Measurements from ENCODE around the gene TJP1. TPM values are rescaled to one million over a fixed set of nuclear protein-coding genes. Genes with fewer than 3 reads are reported as not detected.

Gene TJP1
- total RNA-seq, 4 donors from 2014 or later, result 33.2 to 47.2 (median 42.9) TPM

- ATAC-seq (no peak), DNase-seq (no peak)
- H3K27me3 ChIP-seq, result no peaks in the 10 kb centered on the region
- in situ Hi-C loops (cut with MboI; ENCODE audit: low sequenced_read_pairs in 4 of 4), result no loop called here
- H3K27ac ChIP-seq, result no peak overlapping the region
- no peak overlapping the region for H3K4me3 ChIP-seq
- intact Hi-C loops (cut with DNase I; ENCODE audit: low total_unique reads), result no loop called here
- peaks cover 0 to 5% of the 10 kb centered on the region in 2 donors for H3K4me1 ChIP-seq
- TF ChIP-seq POLR2A (IDR thresholded peaks at IDR 0.05) (no peak), CTCF (IDR thresholded peaks at IDR 0.05 in 4 of 5, conservative IDR thresholded peaks at IDR 0.05 in 1 of 5) (no peak)
- no peaks in the 10 kb centered on the region for H3K9me3 ChIP-seq
- no peaks in the 10 kb centered on the region for H3K36me3 ChIP-seq
These were observed 29.7 kb downstream of the TJP1 start for GRCh38 chr15:29792426-29793159.

- in situ Hi-C loops (cut with MboI; ENCODE audit: low sequenced_read_pairs in 4 of 4) (no loop called here), intact Hi-C loops (cut with DNase I; ENCODE audit: low total_unique reads) (no loop called here)
These were observed 31.7 kb downstream of the TJP1 start for GRCh38 chr15:29790607-29791006.

GRCh38 chr15:29789871-29790270 is 32.4 kb downstream of the TJP1 start:
- in situ Hi-C loops (cut with MboI; ENCODE audit: low sequenced_read_pairs in 4 of 4) (no loop called here), intact Hi-C loops (cut with DNase I; ENCODE audit: low total_unique reads) (no loop called here)
- no peak for ATAC-seq
- H3K36me3 ChIP-seq, result no peaks in the 10 kb centered on the region
- H3K27me3 ChIP-seq, result no peaks in the 10 kb centered on the region
- no peaks in the 10 kb centered on the region for H3K9me3 ChIP-seq
- no peak for DNase-seq
- H3K4me3 ChIP-seq, result no peak overlapping the region
- H3K4me1 ChIP-seq, result peaks cover 7 to 10% of the 10 kb centered on the region in 2 donors
- no peak overlapping the region for H3K27ac ChIP-seq
- no peak for TF ChIP-seq POLR2A (IDR thresholded peaks at IDR 0.05)

More at GRCh38 chr15:29790607-29791006, 31.7 kb downstream of the TJP1 start:
- Histone ChIP-seq H3K9me3 (no peaks in the 10 kb centered on the region), H3K27ac (no peak overlapping the region), H3K4me3 (no peak overlapping the region), H3K36me3 (no peaks in the 10 kb centered on the region), H3K27me3 (no peaks in the 10 kb centered on the region), H3K4me1 (peaks cover 2 to 5% of the 10 kb centered on the region in 2 donors)
- ATAC-seq, result no peak
- no peak for DNase-seq
- no peak for TF ChIP-seq CTCF (IDR thresholded peaks at IDR 0.05 in 4 of 5, conservative IDR thresholded peaks at IDR 0.05 in 1 of 5)
- no peak for TF ChIP-seq POLR2A (IDR thresholded peaks at IDR 0.05)

GRCh38 chr15:29788433-29789034 is 33.7 kb downstream of the TJP1 start:
- TF ChIP-seq CTCF (IDR thresholded peaks at IDR 0.05 in 4 of 5, conservative IDR thresholded peaks at IDR 0.05 in 1 of 5) (no peak), POLR2A (IDR thresholded peaks at IDR 0.05) (no peak)
- H3K27ac ChIP-seq, result no peak overlapping the region
- in situ Hi-C loops (cut with MboI; ENCODE audit: low sequenced_read_pairs in 4 of 4) (no loop called here), intact Hi-C loops (cut with DNase I; ENCODE audit: low total_unique reads) (no loop called here)
- DNase-seq (no peak), ATAC-seq (no peak)
- peaks cover 7 to 16% of the 10 kb centered on the region in 2 donors for H3K4me1 ChIP-seq
- no peaks in the 10 kb centered on the region for H3K36me3 ChIP-seq
- no peaks in the 10 kb centered on the region for H3K9me3 ChIP-seq
- H3K27me3 ChIP-seq, result no peaks in the 10 kb centered on the region
- no peak overlapping the region for H3K4me3 ChIP-seq

DNA sequence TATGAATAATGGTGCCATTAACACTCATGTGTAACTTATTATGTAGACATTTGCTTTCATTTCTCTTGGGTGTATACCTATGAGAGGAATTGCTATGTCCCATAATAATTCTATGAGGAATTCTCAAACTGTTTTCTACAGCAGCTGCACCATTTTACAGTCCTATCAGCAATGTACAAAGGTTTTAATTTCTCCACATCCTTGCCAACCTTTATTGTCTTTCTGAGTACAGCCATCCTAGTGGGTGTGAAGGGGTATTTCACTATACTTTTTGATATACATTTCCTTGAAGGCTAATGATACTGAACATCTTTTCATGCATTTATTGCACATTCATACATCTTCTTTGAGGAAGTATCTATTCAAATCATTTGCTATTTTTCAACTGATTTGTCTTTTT is 34.5 kb downstream of the TJP1 start:
- H3K4me3 ChIP-seq, result no peak overlapping the region
- H3K27me3 ChIP-seq, result no peaks in the 10 kb centered on the region
- intact Hi-C loops (cut with DNase I; ENCODE audit: low total_unique reads), result no loop called here
- no peaks in the 10 kb centered on the region for H3K36me3 ChIP-seq
- ATAC-seq, result no peak
- TF ChIP-seq CTCF (IDR thresholded peaks at IDR 0.05 in 4 of 5, conservative IDR thresholded peaks at IDR 0.05 in 1 of 5) (no peak), POLR2A (IDR thresholded peaks at IDR 0.05) (no peak)
- H3K9me3 ChIP-seq, result no peaks in the 10 kb centered on the region
- H3K4me1 ChIP-seq, result peaks cover 7 to 16% of the 10 kb centered on the region in 2 donors
- H3K27ac ChIP-seq, result no peak overlapping the region
- no peak for DNase-seq
- in situ Hi-C loops (cut with MboI; ENCODE audit: low sequenced_read_pairs in 4 of 4), result no loop called here
